Neural progenitor cell (in vitro differentiated cells): ENCODE results near the gene FAM185A.
"Not testable (repeated sequence)": the region's sequence is repeated elsewhere in the genome, so short reads cannot be mapped to it uniquely, and the experiment has no call there.

Source experiments
- EZH2 ChIP-seq: fragments of 200-600 bp; sonication (generic); IDR thresholded peaks from 2 replicates; pipeline ENCODE4 v1.6.1; 2017; ENCODE audit warnings: antibody characterized with exemption, mild to moderate bottlenecking, moderate library complexity
- EZH2phosphoT487 ChIP-seq: fragments of 200-600 bp; sonication (generic); IDR thresholded peaks from 2 replicates; pipeline ENCODE4 v1.6.1; 2017; ENCODE audit warnings: antibody characterized with exemption
- TF ChIP-seq, protein P1 (sequence below): fragments of 200-600 bp; sonication (generic); IDR thresholded peaks from 2 replicates; pipeline ENCODE4 v1.5.1; 2017; ENCODE audit warnings: antibody characterized with exemption, mild to moderate bottlenecking

DNA sequence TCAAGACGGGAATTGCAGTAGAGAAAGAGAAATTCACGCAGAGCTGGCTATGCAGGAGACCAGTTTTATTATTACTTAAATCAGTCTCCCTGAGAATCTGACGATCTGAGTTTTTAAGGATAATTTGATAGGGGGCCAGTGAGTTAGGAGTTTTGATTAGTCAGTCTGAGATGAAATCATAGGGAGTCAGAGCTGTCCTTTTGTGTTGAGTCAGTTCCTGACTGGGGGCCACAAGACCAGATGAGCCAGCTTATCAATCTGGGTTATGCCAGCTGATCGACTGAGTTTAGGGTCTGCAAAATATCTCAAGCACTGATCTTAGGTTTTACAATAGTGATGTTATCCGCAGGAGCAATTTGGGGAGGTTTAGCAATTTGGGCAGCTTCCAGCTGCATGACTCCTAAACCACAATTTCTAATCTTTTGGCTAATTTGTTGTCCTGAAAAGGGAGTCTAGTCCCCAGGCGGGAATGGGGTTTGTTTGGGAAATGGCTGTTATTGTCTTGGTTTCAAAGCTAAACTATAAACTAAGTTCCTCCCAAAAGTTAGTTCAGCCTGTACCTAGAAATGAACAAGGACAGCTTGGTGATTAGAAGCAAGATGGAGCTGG lies 47.3 kb downstream of the FAM185A start:
- TF ChIP-seq, protein P1, sequence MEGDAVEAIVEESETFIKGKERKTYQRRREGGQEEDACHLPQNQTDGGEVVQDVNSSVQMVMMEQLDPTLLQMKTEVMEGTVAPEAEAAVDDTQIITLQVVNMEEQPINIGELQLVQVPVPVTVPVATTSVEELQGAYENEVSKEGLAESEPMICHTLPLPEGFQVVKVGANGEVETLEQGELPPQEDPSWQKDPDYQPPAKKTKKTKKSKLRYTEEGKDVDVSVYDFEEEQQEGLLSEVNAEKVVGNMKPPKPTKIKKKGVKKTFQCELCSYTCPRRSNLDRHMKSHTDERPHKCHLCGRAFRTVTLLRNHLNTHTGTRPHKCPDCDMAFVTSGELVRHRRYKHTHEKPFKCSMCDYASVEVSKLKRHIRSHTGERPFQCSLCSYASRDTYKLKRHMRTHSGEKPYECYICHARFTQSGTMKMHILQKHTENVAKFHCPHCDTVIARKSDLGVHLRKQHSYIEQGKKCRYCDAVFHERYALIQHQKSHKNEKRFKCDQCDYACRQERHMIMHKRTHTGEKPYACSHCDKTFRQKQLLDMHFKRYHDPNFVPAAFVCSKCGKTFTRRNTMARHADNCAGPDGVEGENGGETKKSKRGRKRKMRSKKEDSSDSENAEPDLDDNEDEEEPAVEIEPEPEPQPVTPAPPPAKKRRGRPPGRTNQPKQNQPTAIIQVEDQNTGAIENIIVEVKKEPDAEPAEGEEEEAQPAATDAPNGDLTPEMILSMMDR, result not testable (repeated sequence)
- not testable (repeated sequence) for TF ChIP-seq EZH2, EZH2phosphoT487
